ENCODE results near the gene CENPP.

DNA sequence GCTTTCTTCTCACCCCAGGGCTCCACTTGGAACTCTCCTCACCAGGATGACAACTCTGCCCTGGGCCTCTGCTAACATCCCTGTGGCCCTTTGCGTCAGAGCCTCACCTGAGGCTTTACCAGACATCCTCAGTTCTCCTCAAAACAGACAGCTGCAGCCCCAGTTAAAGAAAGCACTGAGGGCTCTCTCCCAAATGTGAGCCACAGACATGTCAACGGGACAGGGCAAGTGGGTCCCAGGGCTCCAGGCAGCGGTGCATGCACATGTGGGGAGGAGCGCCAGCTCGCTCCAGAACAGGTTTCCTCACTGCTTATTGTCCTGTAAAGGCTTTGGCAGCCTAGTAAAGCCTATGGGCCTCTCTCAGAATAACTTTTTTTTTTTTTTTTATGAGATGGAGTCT, 306.9 kb downstream of the CENPP start:
- TF ChIP-seq CTCF (IDR thresholded peaks at IDR 0.05) (no peak), EP300 (IDR thresholded peaks at IDR 0.05) (no peak), POLR2AphosphoS5 (IDR thresholded peaks at IDR 0.05) (no peak)

All from gastroesophageal sphincter (tissue), 3 donors.